NCI-H2227 (cell line): ENCODE measurements around the gene RRP9.
"Not testable (repeated sequence)": the region's sequence is repeated elsewhere in the genome, so short reads cannot be mapped to it uniquely, and the experiment has no call there.

ENCODE experiments used
- DNase-seq: peaks from one replicate; lab custom pipeline; 2025; ENCODE audit not compliant: unreplicated experiment; lab: John Stamatoyannopoulos, UW

Gene RRP9

DNA sequence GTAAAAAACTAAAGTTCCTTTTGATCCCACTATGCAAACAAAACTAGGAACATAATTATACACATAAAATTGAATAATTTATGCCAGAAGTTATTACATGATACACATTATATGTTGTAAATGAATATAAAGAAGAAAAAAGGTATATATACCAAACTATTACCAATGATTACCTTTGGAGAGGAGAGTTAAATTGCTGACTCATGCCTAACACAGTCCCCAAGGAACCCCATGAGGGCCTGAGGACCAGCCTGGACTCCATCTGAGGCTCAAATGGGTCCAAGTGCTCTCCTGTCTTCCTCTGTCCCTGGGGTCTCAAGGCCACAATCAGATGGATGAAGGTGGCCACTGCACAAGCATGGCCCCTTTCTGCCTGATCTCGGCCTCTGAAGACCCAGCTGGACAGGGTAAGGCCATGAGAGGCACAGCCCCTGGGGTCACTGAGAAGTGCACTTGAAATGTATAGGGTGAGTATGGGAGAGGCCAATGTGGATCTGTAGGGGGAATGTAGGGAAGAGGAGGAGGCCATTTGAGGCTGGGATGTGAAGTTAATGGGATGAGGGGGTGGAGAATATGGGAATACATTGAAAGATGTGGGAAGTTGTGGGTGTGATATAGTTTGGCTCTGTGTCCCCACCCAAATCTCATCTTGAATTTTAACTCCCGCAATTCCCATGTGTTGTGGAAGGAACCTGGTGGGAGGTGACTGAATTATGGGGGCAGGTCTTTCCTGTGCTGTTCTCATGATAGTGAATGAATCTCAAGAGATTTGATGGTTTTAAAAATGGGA, 37.5 kb downstream of the RRP9 start:
- DNase-seq, result no peak

DNA sequence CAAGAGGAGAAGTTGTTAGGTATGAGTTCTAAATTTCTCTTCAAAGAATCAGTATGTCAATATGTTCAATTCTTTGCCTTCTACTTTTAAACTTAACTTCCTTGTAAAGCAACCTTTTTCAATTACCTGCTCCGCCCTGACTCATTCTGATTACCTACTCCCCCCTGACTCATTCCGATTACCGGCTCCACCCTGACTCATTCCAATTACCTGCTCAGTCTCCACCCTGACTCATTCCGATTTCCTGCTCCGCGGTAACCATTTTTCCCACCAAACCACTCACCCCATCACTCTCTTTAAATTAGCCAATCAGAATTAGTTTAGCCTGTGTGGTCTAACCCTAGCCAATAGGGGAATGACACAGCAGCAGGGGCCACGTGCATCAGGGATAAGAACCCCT, 39.3 kb downstream of the RRP9 start:
- not testable (repeated sequence) for DNase-seq

DNA sequence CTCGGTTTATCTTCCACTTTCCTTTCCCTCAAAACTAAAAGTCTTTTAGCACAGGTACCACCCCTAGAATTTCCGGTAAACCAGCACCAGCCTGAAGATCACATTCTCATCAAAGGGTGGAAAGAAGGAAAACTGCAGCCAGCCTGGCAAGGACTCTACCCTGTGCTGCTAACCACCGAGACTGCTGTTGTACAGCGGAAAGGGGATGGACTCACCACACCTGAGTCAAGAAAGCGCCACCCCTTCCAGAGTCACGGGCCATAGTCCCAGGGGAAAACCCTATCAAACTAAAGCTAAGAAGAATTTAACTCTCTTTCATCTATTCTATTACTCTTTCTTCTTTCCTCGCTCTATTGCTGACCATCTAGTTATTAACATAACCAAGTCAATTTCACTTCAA, 41.7 kb downstream of the RRP9 start:
- not testable (repeated sequence) for DNase-seq

DNA sequence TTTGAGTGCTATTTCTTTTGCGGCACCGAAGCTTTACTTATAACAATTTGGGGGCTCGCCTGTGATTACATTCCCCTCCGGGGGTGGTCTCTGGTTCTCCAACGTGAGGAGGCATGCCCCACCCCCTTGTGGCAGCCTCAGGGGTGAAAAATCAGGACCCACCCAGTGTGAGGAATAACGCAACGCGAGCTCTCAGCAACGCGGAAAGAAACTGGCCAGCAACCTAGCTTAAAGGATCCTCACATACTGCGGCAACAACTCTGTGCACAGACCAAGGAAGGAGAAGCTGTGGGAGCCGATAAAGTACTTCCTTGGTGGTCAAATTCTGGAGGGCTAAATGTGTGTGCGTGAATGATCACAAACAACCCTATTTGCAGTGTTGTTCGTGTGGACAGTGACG, 44.3 kb downstream of the RRP9 start:
- DNase-seq, result no peak

DNA sequence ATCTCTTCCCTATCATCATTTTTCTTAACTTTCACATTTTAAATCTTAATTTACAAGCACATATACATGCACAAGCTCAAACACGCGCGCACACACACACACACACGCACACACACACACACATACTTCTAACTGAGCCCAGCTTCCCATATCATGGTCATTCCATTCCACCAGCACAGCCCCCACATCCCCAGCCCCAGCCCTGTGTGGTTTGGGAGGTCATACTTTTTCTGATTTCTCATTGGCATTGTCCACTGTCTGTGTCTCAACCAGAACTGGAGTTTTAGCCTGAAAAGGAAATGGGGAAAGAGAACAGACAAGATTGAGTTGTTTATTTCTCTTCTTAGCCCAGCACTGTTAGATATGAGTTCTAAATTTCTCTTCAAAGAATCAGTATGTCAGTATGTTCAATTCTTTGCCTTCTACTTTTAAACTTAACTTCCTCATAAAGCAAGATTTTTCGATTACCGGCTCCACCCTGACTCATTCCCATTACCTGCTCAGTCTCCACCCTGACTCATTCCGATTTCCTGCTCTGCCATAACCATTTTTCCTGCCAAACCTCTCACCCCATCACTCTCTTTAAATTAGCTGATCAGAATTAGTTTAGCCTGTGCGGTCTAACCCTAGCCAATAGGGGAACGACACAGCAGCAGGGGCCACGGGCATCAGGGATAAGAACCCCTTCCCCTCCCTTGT, 44.9 kb downstream of the RRP9 start:
- DNase-seq, result no peak

DNA sequence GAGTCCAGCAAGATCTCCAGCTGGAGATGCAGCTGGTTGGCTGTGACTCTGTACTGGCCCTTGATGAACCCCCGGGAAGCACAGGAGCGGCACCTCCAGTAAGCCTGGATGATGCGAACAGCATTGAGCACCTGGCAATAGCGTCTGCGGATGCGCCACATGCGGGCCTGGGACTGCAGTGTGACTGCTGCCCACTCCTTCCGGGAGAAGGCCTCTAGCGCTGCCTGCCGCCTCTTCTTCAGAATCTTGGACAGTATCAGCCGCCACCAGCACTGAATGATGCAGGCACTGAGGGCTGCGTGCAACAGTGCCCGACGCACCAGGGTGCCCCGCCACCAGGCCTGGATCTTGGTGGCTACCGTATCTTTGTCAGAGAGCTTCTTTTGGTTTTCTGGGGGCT, 46.8 kb downstream of the RRP9 start:
- no peak for DNase-seq

DNA sequence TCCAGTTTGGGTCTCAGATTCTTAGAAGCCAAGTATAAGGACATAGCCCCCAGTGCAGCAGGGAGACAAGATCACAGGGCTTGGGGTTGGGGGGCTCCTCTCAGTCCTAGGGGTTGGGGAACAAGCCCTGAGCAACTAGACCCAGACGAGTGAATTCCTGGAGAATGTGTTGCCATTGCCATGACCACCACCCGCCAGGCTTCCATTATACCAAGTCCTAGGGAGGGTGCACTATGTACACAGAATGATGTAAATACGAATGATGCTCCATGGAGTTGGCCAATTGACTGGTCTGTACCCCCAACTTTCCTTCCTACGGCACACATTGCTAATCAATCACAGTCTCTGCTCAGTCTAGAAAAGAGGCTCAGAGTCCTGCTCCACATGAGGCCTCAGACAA, 47.3 kb downstream of the RRP9 start:
- DNase-seq, result no peak

DNA sequence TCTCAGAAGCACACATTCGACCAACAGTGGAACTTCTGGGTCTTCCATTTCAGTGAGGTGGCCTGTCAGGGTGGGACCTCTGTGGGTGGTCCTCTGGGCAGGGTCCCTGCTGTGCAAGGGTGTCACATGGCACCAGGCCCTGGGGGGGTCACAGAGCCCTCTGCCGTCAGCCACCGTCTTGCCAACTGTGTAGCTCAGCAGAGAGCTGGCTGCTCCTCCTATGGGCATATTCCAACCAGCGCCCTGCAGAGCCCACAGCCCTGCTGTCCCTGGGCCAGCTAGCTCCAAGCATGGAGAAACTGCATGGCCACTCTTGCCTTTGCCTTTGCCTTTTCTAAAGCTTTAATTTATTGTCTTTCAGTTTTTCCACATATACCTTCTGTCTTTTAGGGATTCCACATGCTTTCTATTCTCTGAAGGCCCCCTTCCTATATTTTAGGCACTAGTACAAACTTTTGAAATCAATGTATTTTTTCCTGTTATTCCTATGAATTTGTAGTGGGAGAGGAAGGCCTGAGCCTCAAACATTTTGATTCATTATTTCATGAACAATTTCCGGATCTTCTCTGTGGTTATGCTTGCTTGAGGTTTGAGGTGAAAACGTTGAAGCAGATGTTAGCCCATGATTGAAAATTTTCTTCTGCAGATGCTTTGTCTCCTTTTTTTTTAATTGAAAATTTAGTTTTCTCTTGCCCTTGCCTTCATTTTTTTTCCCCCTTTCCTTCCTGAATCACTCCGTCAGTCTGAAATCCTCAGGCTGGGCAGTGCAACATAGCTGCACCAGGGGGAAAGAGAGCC, 50.3 kb downstream of the RRP9 start:
- DNase-seq, result no peak

DNA sequence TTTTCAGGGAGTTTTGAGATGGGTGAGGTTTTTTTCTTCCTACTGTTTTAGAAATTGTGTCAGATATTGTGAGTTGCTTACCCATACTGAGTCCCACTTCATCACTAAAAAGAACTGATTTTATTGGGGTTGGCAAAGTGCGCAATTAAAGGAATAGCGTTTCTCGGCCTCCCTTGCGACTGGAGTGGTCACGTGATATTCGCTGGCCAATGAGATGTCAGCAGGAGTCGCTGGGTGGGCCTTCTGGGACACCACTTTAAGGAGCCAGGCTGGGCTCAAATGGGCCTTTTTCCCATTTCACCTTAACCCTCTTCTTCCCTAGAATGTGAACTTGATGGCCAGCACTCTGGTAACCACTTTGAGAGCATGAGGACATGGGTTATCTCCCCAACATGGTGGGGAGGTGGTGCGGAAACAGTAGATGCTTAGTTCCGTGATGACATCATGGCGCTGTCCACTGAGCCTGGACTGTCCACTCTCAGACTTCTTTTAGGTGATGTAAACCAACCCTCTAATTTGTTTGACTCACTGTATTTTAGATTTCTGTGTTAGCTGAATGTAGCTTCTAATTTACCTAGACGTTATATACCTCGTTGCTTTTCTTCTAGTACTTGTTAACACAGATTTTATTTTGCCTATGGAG, 53.1 kb downstream of the RRP9 start:
- DNase-seq, result no peak

DNA sequence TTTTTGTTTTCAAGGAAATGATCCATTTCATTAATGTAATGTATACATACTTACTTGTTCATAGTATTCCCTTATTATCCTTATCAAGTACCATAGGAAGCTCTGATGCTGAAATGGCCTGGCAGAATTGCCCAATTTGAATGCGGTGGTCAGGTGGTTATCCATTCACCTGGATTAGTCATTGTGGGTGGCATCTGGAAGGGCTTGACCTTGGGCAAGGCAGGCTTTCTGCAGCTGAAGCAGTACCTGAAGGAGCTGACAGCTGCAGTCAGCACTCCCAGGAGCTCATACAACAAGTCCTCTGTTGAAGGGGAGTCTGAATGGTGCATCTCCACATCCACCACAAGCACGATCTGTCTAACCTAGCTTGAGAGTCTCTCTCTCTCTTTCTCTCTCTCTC, 54.1 kb downstream of the RRP9 start:
- no peak for DNase-seq

DNA sequence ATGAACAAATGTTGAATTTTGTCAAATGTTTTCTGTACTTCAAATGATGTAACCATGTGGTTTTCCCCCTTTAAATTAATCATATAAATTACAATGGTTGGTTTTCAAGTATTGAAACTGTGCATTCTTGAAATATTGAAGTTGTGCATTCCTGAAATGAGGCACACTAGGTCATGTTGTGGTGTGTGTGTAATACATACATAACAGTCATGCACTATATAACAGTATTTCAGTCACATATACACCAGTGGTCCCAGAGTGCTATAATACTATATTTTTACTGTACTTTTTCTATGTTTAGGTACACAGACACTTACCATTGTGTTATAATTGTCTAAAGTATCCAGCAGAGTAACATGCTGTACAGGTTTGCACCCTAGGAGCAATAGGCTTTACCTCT, 55.3 kb downstream of the RRP9 start:
- no peak for DNase-seq
